K562 (cell line): ENCODE data around the gene ZNRF1. TPM values are rescaled to one million over a fixed set of nuclear protein-coding genes. Genes with fewer than 3 reads are reported as not detected.

ENCODE experiments used
- ATAC-seq: fragments of 200-7000 bp; cut with Tn5 transposase; 3 replicates; pipeline ENCODE4 v1.9.1; 2020; ENCODE audit warnings: moderate library complexity
- BruUV-seq: library from RNA; stranded (reverse); fragments of 400-500 nt; replicated peaks from 2 replicates; lab custom pipeline; 2021; lab: Mats Ljungman, UMichigan
- CTCF ChIA-PET: fragments of 300-600 bp; formaldehyde crosslinking; extraction: SDS; loops from one replicate; lab custom pipeline; 2021; ENCODE audit warnings: low intra/inter-chr PET ratio; lab: Yijun Ruan, JAX
- POLR2A ChIA-PET: fragments of 300-600, 350-650 bp; sonication (Branson Sonifier 250); formaldehyde crosslinking; extraction: SDS; loops from one replicate; lab custom pipeline; 2021; ENCODE audit warnings: antibody characterized with exemption, inconsistent platforms; lab: Yijun Ruan, JAX
- DNase-seq, 4 experiments: peaks; one replicate each; pipeline versions ENCODE4 v3.0.0 to v3.0.0-alpha.2; 2011 to 2018; ENCODE audit warnings: low spot score in 3 of 4, mixed read lengths in 3 of 4; ENCODE audit errors: extremely low read depth in 1 of 4
- FAIRE-seq: peaks from 2 replicates; lab custom pipeline; 2011; peaks lifted over from hg19 to GRCh38; lab: Jason Lieb, UNC
- H2AFZ ChIP-seq: 2 replicates; pipeline ENCODE4 v1.6.0; 2011; ENCODE audit warnings: low read depth, low read length, control low read depth, inconsistent platforms
- H3K27ac ChIP-seq: fragments of 200-600 bp; 3 replicates; pipeline ENCODE4 v1.8.0; 2011; ENCODE audit warnings: low read depth, mild to moderate bottlenecking, control low read depth, inconsistent platforms, low read length, moderate library complexity, mixed read lengths; ENCODE audit errors: extremely low read depth
- H3K27me3 ChIP-seq, 2 experiments: fragments of 300-600 bp in 1 of 2; 2 replicates in 1 of 2; 3 replicates in 1 of 2; pipeline versions ENCODE4 v1.6.0 to v1.8.0; 2011; ENCODE audit warnings: inconsistent platforms in 2 of 2, low read length in 2 of 2, mild to moderate bottlenecking in 1 of 2, mixed read lengths in 1 of 2, moderate library complexity in 1 of 2; ENCODE audit not compliant: control insufficient read depth in 2 of 2, insufficient read depth in 2 of 2
- H3K36me3 ChIP-seq: fragments of 300-600 bp; 3 replicates; pipeline ENCODE4 v1.8.0; 2011; ENCODE audit warnings: mild to moderate bottlenecking, low read length, inconsistent platforms; ENCODE audit not compliant: control insufficient read depth, insufficient read depth
- H3K4me1 ChIP-seq, 2 experiments: fragments of 200-600 bp in 1 of 2; replicated peaks in 1 of 2; 2 replicates in 1 of 2; 3 replicates in 1 of 2; pipeline versions ENCODE4 v1.5.1 to v1.8.0; 2011; ENCODE audit warnings: inconsistent platforms in 2 of 2, low read length in 2 of 2, mild to moderate bottlenecking in 1 of 2, mixed read lengths in 1 of 2, moderate library complexity in 1 of 2; ENCODE audit not compliant: control insufficient read depth in 2 of 2, insufficient read depth in 2 of 2
- H3K4me2 ChIP-seq: 2 replicates; pipeline ENCODE4 v1.6.1; 2011; ENCODE audit warnings: low read length, control low read depth, inconsistent platforms, mixed read lengths; ENCODE audit not compliant: insufficient read depth
- H3K4me3 ChIP-seq: fragments of 200-600 bp; sonication (generic), shearing (Covaris generic); 2 replicates; pipeline ENCODE4 v1.5.1; 2016; ENCODE audit warnings: control low read depth, inconsistent platforms
- H3K79me2 ChIP-seq: fragments of 200-600 bp; 3 replicates; pipeline ENCODE4 v1.8.0; 2011; ENCODE audit warnings: low read length, inconsistent platforms; ENCODE audit not compliant: control insufficient read depth, insufficient read depth
- H3K9ac ChIP-seq, 2 experiments: 2 replicates each; pipeline versions ENCODE4 v1.6.0 to v1.6.1; 2011; ENCODE audit warnings: low read depth in 2 of 2, low read length in 2 of 2, control low read depth in 1 of 2, inconsistent platforms in 1 of 2, mild to moderate bottlenecking in 1 of 2, mixed read lengths in 1 of 2; ENCODE audit not compliant: insufficient read depth in 1 of 2
- H3K9me1 ChIP-seq: one replicate; pipeline ENCODE4 v1.6.0; 2011; ENCODE audit warnings: inconsistent platforms, mild to moderate bottlenecking, low read length, moderate library complexity; ENCODE audit not compliant: control insufficient read depth, insufficient read depth
- H3K9me3 ChIP-seq: replicated peaks from 2 replicates; pipeline ENCODE4 v1.5.1; 2011; ENCODE audit warnings: low read depth, low read length, inconsistent platforms; ENCODE audit not compliant: control insufficient read depth, insufficient read depth
- H4K20me1 ChIP-seq: replicated peaks from 2 replicates; pipeline ENCODE4 v1.6.1; 2011; ENCODE audit warnings: low read length, inconsistent platforms, mixed read lengths; ENCODE audit not compliant: control insufficient read depth, insufficient read depth
- CC2D1A ChIP-seq: fragments of 450-650 bp; IDR thresholded peaks from 2 replicates; pipeline ENCODE4 v1.6.1; 2017; ENCODE audit warnings: mild to moderate bottlenecking
- DMBX1 ChIP-seq: fragments of 250-450 bp; sonication (Bioruptor Pico); IDR thresholded peaks from 2 replicates; pipeline ENCODE4 v1.8.0; 2022; ENCODE audit warnings: inconsistent platforms, mild to moderate bottlenecking, moderate library complexity, borderline replicate concordance
- GTF2F1 ChIP-seq: IDR thresholded peaks from 2 replicates; pipeline ENCODE4 v1.6.1; 2011; ENCODE audit warnings: low read depth, low read length, improper control_type of control experiment
- KDM4B ChIP-seq, 2 experiments: fragments of 450-650 bp in 1 of 2; sonication (generic) in 1 of 2; IDR thresholded peaks; 2 replicates each; pipeline ENCODE4 v1.6.1; 2016 to 2017; ENCODE audit warnings: borderline replicate concordance in 2 of 2, antibody characterized with exemption in 1 of 2, low read depth in 1 of 2, mild to moderate bottlenecking in 1 of 2
- MCM3 ChIP-seq: fragments of 450-650 bp; IDR thresholded peaks from 2 replicates; pipeline ENCODE4 v1.6.1; 2016
- SMARCA5 ChIP-seq: fragments of 450-650 bp; IDR thresholded peaks from 2 replicates; pipeline ENCODE4 v1.6.1; 2016
- SMC3 ChIP-seq: conservative IDR thresholded peaks from 2 replicates; pipeline ENCODE4 v1.6.1; 2011; ENCODE audit warnings: low read depth, low read length, improper control_type of control experiment; ENCODE audit not compliant: insufficient read depth
- ZNF444 ChIP-seq: fragments of 250-450 bp; sonication (Bioruptor Pico); IDR thresholded peaks from 2 replicates; pipeline ENCODE4 v1.4.0; 2020; ENCODE audit warnings: mild to moderate bottlenecking, moderate library complexity
- WGBS: fragments of 100-300 bp; shearing (Covaris generic); methylation state at CpG from one replicate; pipeline ENCODE4 v1.1.6; 2016; ENCODE audit warnings: low coverage, mixed read lengths; ENCODE audit not compliant: insufficient coverage; ENCODE audit errors: missing lambda C conversion rate; 5-methylcytosine and 5-hydroxymethylcytosine counted together
- in situ Hi-C: fragments of 300-500 bp; cut with MboI; formaldehyde crosslinking; loops from 4 replicates; pipeline ENCODE4 v1.15.0; 2018; ENCODE audit warnings: inconsistent platforms, mixed read lengths
- intact Hi-C: fragments of 100-400 bp; cut with micrococcal nuclease; formaldehyde crosslinking; loops from 2 replicates; pipeline ENCODE4 v1.14.2; 2022
- polyA plus RNA-seq, 8 experiments: library from polyadenylated mRNA; depleted of rRNA in 4 of 8; stranded (reverse) in 5 of 8; unstranded in 3 of 8; fragments of >200 nt; fragmentation: Nextera tagmentation in 2 of 8; fragmentation: Illumina TruSeq in 1 of 8; extraction: Ambion mirVana in 2 of 8; extraction: Trizol in 1 of 8; gene quantifications; 2 replicates each; pipeline versions ENCODE4 v1.2.1 to v1.2.3, GENCODE V29; 2011 to 2014; ENCODE audit warnings: inconsistent platforms in 1 of 8, missing spikeins in 1 of 8
- total RNA-seq, 7 experiments: library from RNA; depleted of rRNA in 6 of 7; stranded (reverse); fragments of >200 nt in 6 of 7; fragmentation: Illumina TruSeq in 2 of 7; extraction: Trizol in 2 of 7; gene quantifications; 2 replicates each; pipeline versions ENCODE4 v1.2.1 to v1.2.3, GENCODE V29; 2011 to 2021; ENCODE audit warnings: low replicate concordance in 1 of 7
- TF ChIP-seq, protein P1 (sequence below): fragments of 250-450 bp; sonication (Bioruptor Pico); IDR thresholded peaks from 2 replicates; pipeline ENCODE4 v1.4.0; 2020; ENCODE audit warnings: mild to moderate bottlenecking, moderate library complexity, borderline replicate concordance
- TF ChIP-seq, protein P2 (sequence below), 2 experiments: fragments of 450-650 bp; formaldehyde crosslinking in 1 of 2; IDR thresholded peaks; 2 replicates each; pipeline versions ENCODE4 v1.4.0 to v1.6.1; 2014 to 2020; ENCODE audit warnings: mild to moderate bottlenecking in 2 of 2, borderline replicate concordance in 1 of 2, low read depth in 1 of 2
- TF ChIP-seq, protein P3 (sequence below): fragments of 250-450 bp; sonication (Bioruptor Pico); IDR thresholded peaks from 2 replicates; pipeline ENCODE4 v1.9.0; 2021; ENCODE audit warnings: mild to moderate bottlenecking

ZNRF1 gene
- total and polyA plus RNA-seq, 9 of the 15 experiments (the other 6 are each of a cell fraction or from before 2014, with no cell fraction given): 9.5 to 37.7 (median 20.0) TPM

DNA sequence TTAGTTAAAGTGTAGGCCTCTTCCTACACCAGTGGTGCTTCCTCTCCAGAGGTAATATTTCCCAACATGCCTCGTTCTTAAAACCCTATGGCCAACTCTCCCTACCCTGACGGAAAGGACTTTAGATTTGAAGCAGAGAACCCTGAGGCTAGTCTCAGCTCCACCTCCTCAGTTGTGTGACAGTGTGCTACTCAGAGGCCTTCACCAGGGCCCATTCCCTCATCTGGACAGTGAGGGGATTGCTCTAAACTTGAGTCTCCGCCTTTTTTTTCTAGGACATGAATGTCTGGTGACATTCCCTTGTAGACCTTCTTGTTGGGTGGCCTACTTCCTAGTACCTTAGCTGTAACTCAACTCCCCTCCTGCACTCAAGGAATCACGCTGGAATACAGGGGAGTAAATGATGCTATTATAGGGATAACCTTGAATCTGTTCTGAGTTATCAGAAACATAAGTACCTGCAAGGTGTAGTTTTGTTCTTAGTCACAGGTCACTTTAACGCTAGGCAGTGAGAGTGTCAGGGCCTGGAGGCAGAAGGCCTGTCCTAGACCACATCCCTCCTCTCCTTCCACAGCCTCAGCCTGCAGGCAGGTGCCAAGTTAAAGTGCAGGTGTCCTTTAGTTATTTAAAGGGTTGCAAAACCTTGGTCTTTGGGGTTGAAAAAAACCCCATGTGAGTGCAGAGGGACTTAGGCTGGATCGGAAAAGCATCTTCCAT, 90.8 kb downstream of the ZNRF1 start:
- H3K9me3 ChIP-seq: no peaks in the 10 kb centered on the region
- FAIRE-seq (peak; percentile 75), ATAC-seq (peak; percentile 44), DNase-seq (no peak)
- no peak overlapping the region for H3K4me2 ChIP-seq
- no TSS peak for BruUV-seq
- H3K4me1 ChIP-seq: peaks cover 22 to 46% of the 10 kb centered on the region in 2 experiments; a peak in 4 of 5 replicates
- no peaks in the 10 kb centered on the region for H3K27me3 ChIP-seq
- no peaks in the 10 kb centered on the region for H4K20me1 ChIP-seq
- 68% methylated on average over 6 of the region's 6 CpGs for WGBS
- H3K27ac ChIP-seq: no peak overlapping the region
- ChIA-PET POLR2A (interaction anchor here (0.6 to 0.7 kb wide), 5 partner anchors 8 to 332 kb away, joined by 3 to 4 read pairs (median 3); no protein-coding TSS in a partner anchor), CTCF (no interaction called here)
- H3K9me1 ChIP-seq: no peaks in the 10 kb centered on the region
- H2AFZ ChIP-seq: no peak overlapping the region
- H3K9ac ChIP-seq: no peak overlapping the region
- intact Hi-C loops: no loop called here
- H3K4me3 ChIP-seq: no peak overlapping the region
- in situ Hi-C loops: no loop called here
- peaks cover 16% of the 10 kb centered on the region; the same call in 2 of the 3 replicates for H3K36me3 ChIP-seq
- H3K79me2 ChIP-seq: peaks cover 69% of the 10 kb centered on the region
- no peak for TF ChIP-seq ZNF444 (CRISPR knock-in tag)
- TF ChIP-seq, protein P1, sequence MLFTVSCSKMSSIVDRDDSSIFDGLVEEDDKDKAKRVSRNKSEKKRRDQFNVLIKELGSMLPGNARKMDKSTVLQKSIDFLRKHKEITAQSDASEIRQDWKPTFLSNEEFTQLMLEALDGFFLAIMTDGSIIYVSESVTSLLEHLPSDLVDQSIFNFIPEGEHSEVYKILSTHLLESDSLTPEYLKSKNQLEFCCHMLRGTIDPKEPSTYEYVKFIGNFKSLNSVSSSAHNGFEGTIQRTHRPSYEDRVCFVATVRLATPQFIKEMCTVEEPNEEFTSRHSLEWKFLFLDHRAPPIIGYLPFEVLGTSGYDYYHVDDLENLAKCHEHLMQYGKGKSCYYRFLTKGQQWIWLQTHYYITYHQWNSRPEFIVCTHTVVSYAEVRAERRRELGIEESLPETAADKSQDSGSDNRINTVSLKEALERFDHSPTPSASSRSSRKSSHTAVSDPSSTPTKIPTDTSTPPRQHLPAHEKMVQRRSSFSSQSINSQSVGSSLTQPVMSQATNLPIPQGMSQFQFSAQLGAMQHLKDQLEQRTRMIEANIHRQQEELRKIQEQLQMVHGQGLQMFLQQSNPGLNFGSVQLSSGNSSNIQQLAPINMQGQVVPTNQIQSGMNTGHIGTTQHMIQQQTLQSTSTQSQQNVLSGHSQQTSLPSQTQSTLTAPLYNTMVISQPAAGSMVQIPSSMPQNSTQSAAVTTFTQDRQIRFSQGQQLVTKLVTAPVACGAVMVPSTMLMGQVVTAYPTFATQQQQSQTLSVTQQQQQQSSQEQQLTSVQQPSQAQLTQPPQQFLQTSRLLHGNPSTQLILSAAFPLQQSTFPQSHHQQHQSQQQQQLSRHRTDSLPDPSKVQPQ (CRISPR knock-in tag): no peak
- TF ChIP-seq SMARCA5: no peak
- no peak for TF ChIP-seq KDM4B (IDR thresholded peaks at IDR 0.05; ENCODE audit: borderline replicate concordance in 2 of 2, low read depth in 1 of 2)
- no peak for TF ChIP-seq DMBX1
- TF ChIP-seq, protein P2, sequence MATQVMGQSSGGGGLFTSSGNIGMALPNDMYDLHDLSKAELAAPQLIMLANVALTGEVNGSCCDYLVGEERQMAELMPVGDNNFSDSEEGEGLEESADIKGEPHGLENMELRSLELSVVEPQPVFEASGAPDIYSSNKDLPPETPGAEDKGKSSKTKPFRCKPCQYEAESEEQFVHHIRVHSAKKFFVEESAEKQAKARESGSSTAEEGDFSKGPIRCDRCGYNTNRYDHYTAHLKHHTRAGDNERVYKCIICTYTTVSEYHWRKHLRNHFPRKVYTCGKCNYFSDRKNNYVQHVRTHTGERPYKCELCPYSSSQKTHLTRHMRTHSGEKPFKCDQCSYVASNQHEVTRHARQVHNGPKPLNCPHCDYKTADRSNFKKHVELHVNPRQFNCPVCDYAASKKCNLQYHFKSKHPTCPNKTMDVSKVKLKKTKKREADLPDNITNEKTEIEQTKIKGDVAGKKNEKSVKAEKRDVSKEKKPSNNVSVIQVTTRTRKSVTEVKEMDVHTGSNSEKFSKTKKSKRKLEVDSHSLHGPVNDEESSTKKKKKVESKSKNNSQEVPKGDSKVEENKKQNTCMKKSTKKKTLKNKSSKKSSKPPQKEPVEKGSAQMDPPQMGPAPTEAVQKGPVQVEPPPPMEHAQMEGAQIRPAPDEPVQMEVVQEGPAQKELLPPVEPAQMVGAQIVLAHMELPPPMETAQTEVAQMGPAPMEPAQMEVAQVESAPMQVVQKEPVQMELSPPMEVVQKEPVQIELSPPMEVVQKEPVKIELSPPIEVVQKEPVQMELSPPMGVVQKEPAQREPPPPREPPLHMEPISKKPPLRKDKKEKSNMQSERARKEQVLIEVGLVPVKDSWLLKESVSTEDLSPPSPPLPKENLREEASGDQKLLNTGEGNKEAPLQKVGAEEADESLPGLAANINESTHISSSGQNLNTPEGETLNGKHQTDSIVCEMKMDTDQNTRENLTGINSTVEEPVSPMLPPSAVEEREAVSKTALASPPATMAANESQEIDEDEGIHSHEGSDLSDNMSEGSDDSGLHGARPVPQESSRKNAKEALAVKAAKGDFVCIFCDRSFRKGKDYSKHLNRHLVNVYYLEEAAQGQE (IDR thresholded peaks at IDR 0.05; ENCODE audit: borderline replicate concordance): no peak
- TF ChIP-seq, protein P2 (CRISPR knock-in tag; IDR thresholded peaks at IDR 0.05; ENCODE audit: low read depth): no peak
- TF ChIP-seq SMC3: no peak
- no peak for TF ChIP-seq CC2D1A
- TF ChIP-seq MCM3: no peak
- no peak for TF ChIP-seq GTF2F1
- TF ChIP-seq, protein P3, sequence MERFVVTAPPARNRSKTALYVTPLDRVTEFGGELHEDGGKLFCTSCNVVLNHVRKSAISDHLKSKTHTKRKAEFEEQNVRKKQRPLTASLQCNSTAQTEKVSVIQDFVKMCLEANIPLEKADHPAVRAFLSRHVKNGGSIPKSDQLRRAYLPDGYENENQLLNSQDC (CRISPR knock-in tag): no peak
